HepG2 (cell line): ENCODE measurements around the gene ARHGAP23. TPM values are rescaled to one million over a fixed set of nuclear protein-coding genes. Genes with fewer than 3 reads are reported as not detected.

Experiments used
- HNRNPLL ChIP-seq: fragments of 200-400 bp; formaldehyde crosslinking; IDR thresholded peaks from 2 replicates; pipeline ENCODE4 v1.6.1; 2017; ENCODE audit warnings: mild to moderate bottlenecking, low read depth, low read length; ENCODE audit not compliant: poor library complexity, severe bottlenecking
- KDM2A ChIP-seq: sonication (generic); formaldehyde crosslinking; IDR thresholded peaks from 2 replicates; pipeline ENCODE4 v1.4.0; 2020; ENCODE audit warnings: low read depth, missing genetic modification reagents, borderline replicate concordance
- MED13 ChIP-seq: sonication (generic); formaldehyde crosslinking; IDR thresholded peaks from 2 replicates; pipeline ENCODE4 v1.5.0; 2020; ENCODE audit warnings: missing genetic modification reagents
- TMF1 ChIP-seq: sonication (generic); formaldehyde crosslinking; IDR thresholded peaks from 2 replicates; pipeline ENCODE4 v1.8.1; 2022; ENCODE audit warnings: low read depth, missing genetic modification reagents
- ZNF589 ChIP-seq: sonication (generic); formaldehyde crosslinking; conservative IDR thresholded peaks from 2 replicates; pipeline ENCODE4 v1.8.0; 2022; ENCODE audit warnings: mild to moderate bottlenecking, moderate library complexity, missing genetic modification reagents
- ZNF790 ChIP-seq: sonication (generic); formaldehyde crosslinking; IDR thresholded peaks from 2 replicates; pipeline ENCODE4 v1.8.0; 2022; ENCODE audit warnings: missing genetic modification reagents, mild to moderate bottlenecking, borderline replicate concordance
- ZNF792 ChIP-seq: IDR thresholded peaks from 2 replicates; pipeline ENCODE4 v1.6.1; 2016
- polyA plus RNA-seq, 8 experiments: library from polyadenylated mRNA; depleted of rRNA in 3 of 8; stranded (reverse) in 7 of 8; unstranded in 1 of 8; fragments of >200 nt; fragmentation: Illumina TruSeq in 4 of 8; extraction: Trizol in 4 of 8; gene quantifications; 2 replicates each; pipeline versions ENCODE4 v1.2.1 to v1.2.3, GENCODE V29; 2011 to 2016; ENCODE audit warnings: low read depth in 4 of 8, missing spikeins in 1 of 8, mixed read lengths in 1 of 8; ENCODE audit not compliant: insufficient read depth in 1 of 8
- total RNA-seq, 5 experiments: library from RNA; depleted of rRNA; stranded (reverse); fragments of >200 nt; fragmentation: Illumina TruSeq; extraction: Trizol; gene quantifications; 2 replicates each; pipeline ENCODE4 v1.2.3, GENCODE V29; 2016; ENCODE audit warnings: low read depth in 1 of 5
- TF ChIP-seq, protein P1 (sequence below): sonication (generic); formaldehyde crosslinking; IDR thresholded peaks from 2 replicates; pipeline ENCODE4 v1.4.0; 2020; ENCODE audit warnings: missing genetic modification reagents
- TF ChIP-seq, protein P2 (sequence below): sonication (generic); formaldehyde crosslinking; IDR thresholded peaks from 2 replicates; pipeline ENCODE4 v1.8.1; 2023; ENCODE audit warnings: mild to moderate bottlenecking, missing genetic modification reagents, borderline replicate concordance

ARHGAP23 gene
- total and polyA plus RNA-seq, 2 of the 13 experiments (the other 11 are each of a cell fraction or from before 2014, with no cell fraction given): 0.03 TPM; not detected in 1

DNA sequence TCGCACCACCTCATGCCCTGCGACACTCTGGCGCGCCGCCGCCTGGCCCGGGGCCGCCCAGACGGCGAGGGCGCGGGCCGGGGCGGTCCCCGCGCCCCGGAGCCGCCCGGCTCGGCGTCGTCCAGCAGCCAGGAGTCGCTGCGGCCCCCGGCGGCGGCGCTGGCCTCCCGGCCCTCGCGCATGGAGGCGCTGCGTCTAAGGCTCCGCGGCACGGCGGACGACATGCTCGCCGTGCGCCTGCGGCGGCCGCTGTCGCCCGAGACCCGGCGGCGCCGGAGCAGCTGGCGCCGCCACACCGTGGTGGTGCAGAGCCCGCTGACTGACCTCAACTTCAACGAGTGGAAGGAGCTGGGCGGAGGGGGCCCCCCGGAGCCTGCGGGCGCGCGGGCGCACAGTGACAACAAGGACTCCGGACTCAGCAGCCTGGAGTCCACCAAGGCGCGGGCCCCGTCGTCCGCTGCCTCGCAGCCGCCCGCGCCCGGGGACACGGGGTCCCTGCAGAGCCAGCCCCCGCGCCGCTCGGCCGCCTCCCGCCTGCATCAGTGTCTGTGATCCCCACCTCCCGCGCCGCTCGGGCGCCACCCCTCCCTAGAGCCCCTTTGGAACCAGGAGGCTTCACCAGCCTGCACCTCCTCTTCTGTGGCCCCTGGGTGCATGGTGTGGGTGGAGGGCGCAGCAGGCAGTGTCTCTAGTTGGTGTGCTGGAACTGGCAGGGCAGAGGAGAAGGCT, 82.3 kb downstream of the ARHGAP23 start (continued):
- TF ChIP-seq, protein P1, sequence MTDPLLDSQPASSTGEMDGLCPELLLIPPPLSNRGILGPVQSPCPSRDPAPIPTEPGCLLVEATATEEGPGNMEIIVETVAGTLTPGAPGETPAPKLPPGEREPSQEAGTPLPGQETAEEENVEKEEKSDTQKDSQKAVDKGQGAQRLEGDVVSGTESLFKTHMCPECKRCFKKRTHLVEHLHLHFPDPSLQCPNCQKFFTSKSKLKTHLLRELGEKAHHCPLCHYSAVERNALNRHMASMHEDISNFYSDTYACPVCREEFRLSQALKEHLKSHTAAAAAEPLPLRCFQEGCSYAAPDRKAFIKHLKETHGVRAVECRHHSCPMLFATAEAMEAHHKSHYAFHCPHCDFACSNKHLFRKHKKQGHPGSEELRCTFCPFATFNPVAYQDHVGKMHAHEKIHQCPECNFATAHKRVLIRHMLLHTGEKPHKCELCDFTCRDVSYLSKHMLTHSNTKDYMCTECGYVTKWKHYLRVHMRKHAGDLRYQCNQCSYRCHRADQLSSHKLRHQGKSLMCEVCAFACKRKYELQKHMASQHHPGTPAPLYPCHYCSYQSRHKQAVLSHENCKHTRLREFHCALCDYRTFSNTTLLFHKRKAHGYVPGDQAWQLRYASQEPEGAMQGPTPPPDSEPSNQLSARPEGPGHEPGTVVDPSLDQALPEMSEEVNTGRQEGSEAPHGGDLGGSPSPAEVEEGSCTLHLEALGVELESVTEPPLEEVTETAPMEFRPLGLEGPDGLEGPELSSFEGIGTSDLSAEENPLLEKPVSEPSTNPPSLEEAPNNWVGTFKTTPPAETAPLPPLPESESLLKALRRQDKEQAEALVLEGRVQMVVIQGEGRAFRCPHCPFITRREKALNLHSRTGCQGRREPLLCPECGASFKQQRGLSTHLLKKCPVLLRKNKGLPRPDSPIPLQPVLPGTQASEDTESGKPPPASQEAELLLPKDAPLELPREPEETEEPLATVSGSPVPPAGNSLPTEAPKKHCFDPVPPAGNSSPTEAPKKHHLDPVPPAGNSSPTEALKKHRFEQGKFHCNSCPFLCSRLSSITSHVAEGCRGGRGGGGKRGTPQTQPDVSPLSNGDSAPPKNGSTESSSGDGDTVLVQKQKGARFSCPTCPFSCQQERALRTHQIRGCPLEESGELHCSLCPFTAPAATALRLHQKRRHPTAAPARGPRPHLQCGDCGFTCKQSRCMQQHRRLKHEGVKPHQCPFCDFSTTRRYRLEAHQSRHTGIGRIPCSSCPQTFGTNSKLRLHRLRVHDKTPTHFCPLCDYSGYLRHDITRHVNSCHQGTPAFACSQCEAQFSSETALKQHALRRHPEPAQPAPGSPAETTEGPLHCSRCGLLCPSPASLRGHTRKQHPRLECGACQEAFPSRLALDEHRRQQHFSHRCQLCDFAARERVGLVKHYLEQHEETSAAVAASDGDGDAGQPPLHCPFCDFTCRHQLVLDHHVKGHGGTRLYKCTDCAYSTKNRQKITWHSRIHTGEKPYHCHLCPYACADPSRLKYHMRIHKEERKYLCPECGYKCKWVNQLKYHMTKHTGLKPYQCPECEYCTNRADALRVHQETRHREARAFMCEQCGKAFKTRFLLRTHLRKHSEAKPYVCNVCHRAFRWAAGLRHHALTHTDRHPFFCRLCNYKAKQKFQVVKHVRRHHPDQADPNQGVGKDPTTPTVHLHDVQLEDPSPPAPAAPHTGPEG: peak; percentile 97
- TF ChIP-seq ZNF790 (CRISPR knock-in tag) (peak; percentile 6; the same call in 1 of the 2 replicates), HNRNPLL (peak; percentile 85), MED13 (CRISPR knock-in tag) (no peak), TMF1 (CRISPR knock-in tag) (peak; percentile 26; the same call in 1 of the 2 replicates), KDM2A (CRISPR knock-in tag) (peak; percentile 20; the same call in 1 of the 2 replicates), ZNF792 (CRISPR knock-in tag) (no peak), ZNF589 (CRISPR knock-in tag) (no peak)
- TF ChIP-seq, protein P2, sequence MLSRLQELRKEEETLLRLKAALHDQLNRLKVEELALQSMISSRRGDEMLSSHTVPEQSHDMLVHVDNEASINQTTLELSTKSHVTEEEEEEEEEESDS (CRISPR knock-in tag): no peak
